Lower leg skin (tissue), 4 donors: ENCODE results near the gene SLC9A3. TPM values are rescaled to one million over a fixed set of nuclear protein-coding genes. Genes with fewer than 3 reads are reported as not detected.

Experiments
- DNase-seq, 2 donors: peaks; one replicate each; pipeline ENCODE4 v3.0.0-alpha.2; 2019; ENCODE audit warnings: low spot score in 2 of 2
- H3K4me3 ChIP-seq: fragments of 200-600 bp; sonication (generic); 2 replicates; pipeline ENCODE4 v1.5.1; 2017; ENCODE audit warnings: mild to moderate bottlenecking, low read depth; ENCODE audit not compliant: poor library complexity, severe bottlenecking
- CTCF ChIP-seq, 3 donors: fragments of 450-650 bp; IDR thresholded peaks; one replicate each; pipeline ENCODE4 v1.5.1; 2016; ENCODE audit warnings: antibody characterized with exemption in 3 of 3, mild to moderate bottlenecking in 3 of 3, moderate library complexity in 2 of 3
- POLR2A ChIP-seq, 2 donors: fragments of 450-650 bp; IDR thresholded peaks; one replicate each; pipeline ENCODE4 v1.6.1; 2016 to 2017; ENCODE audit warnings: antibody characterized with exemption in 2 of 2, mild to moderate bottlenecking in 1 of 2, moderate library complexity in 1 of 2
- WGBS, 2 donors: methylation state at CpG; one replicate each; pipeline ENCODE4 v1.1.5; 2018; 5-methylcytosine and 5-hydroxymethylcytosine counted together
- intact Hi-C: fragments of 100-400 bp; cut with DNase I; formaldehyde crosslinking; loops from one replicate; pipeline ENCODE4 v1.15.0; 2023; ENCODE audit warnings: low total_unique reads
- total RNA-seq, 4 donors: library from RNA; depleted of rRNA; stranded (reverse); fragments of >200 nt; gene quantifications; one replicate each; pipeline ENCODE4 v1.1.0, GENCODE V29; 2016

Gene SLC9A3
- total RNA-seq, 4 donors from 2014 or later, result 4.8 to 7.1 (median 5.8) TPM

GRCh38 chr5:471750-472058, 52.5 kb downstream of the SLC9A3 start:
- no peak overlapping the region for H3K4me3 ChIP-seq
- TF ChIP-seq POLR2A (IDR thresholded peaks at IDR 0.05) (no peak), CTCF (IDR thresholded peaks at IDR 0.05) (no peak)
- 69 to 85% methylated on average over 6 of the region's 6 CpGs for WGBS, 2 donors
- DNase-seq, result no peak
- intact Hi-C loops, result no loop called here

- no peak overlapping the region for H3K4me3 ChIP-seq
- DNase-seq, result peak in 1 of 2 donors; percentile 81
- WGBS, 2 donors, result 86 to 89% methylated on average over 27 to 31 of the region's 31 CpGs
- TF ChIP-seq CTCF (IDR thresholded peaks at IDR 0.05) (no peak), POLR2A (IDR thresholded peaks at IDR 0.05) (no peak)
- intact Hi-C loops, result no loop called here
Measured at GRCh38 chr5:470961-471749, 53.1 kb downstream of the SLC9A3 start.

GRCh38 chr5:469752-470483, 54.3 kb downstream of the SLC9A3 start:
- H3K4me3 ChIP-seq, result no peak overlapping the region
- TF ChIP-seq CTCF (IDR thresholded peaks at IDR 0.05) (no peak), POLR2A (IDR thresholded peaks at IDR 0.05) (no peak)
- peak in 1 of 2 donors; percentile 84 for DNase-seq
- intact Hi-C loops, result no loop called here
- WGBS, 2 donors, result 89 to 92% methylated on average over 19 of the region's 19 CpGs

GRCh38 chr5:468401-468800, 55.8 kb downstream of the SLC9A3 start:
- no peak for TF ChIP-seq CTCF (IDR thresholded peaks at IDR 0.05)
- TF ChIP-seq POLR2A (IDR thresholded peaks at IDR 0.05), result no peak
- no peak overlapping the region for H3K4me3 ChIP-seq
- intact Hi-C loops, result no loop called here
- WGBS, 2 donors, result 88 to 90% methylated on average over 5 of the region's 6 CpGs
- peak in 1 of 2 donors; percentile 54 for DNase-seq

- peak in 1 of 2 donors; percentile 83 for DNase-seq
- WGBS, 2 donors, result 89 to 94% methylated on average over 26 to 29 of the region's 30 CpGs
- intact Hi-C loops, result no loop called here
- no peak for TF ChIP-seq POLR2A (IDR thresholded peaks at IDR 0.05)
- TF ChIP-seq CTCF (IDR thresholded peaks at IDR 0.05), result no peak
- H3K4me3 ChIP-seq, result no peak overlapping the region
Measured at GRCh38 chr5:466661-467310, 57.5 kb downstream of the SLC9A3 start.
